Activated CD8-positive, alpha-beta memory T cell treated with anti-CD3 and anti-CD28 coated beads, Interleukin-2, amount 50 U/mL, for 1 hour (primary cell): ENCODE results near the gene TRMT112.
"Not testable (repeated sequence)": the region's sequence is repeated elsewhere in the genome, so short reads cannot be mapped to it uniquely, and the experiment has no call there.

Experiments used
- DNase-seq: peaks from one replicate; pipeline ENCODE4 v3.0.0-alpha.2; 2020; ENCODE audit errors: extremely low read depth

Gene TRMT112

GRCh38 chr11:64331569-64332371 is 14.4 kb upstream of the TRMT112 start:
- DNase-seq, result peak; percentile 52

GRCh38 chr11:64330888-64331287 is 13.5 kb upstream of the TRMT112 start:
- no peak for DNase-seq

- no peak for DNase-seq
These were observed 10.6 kb upstream of the TRMT112 start for GRCh38 chr11:64327993-64328392.

GRCh38 chr11:64327375-64327774 is 10.0 kb upstream of the TRMT112 start:
- DNase-seq, result no peak

- no peak for DNase-seq
These were observed 7.5 kb upstream of the TRMT112 start for GRCh38 chr11:64324692-64325469.

- not testable (repeated sequence) for DNase-seq
These were observed 6.6 kb upstream of the TRMT112 start for GRCh38 chr11:64323984-64324383.

- DNase-seq, result no peak
These were observed 6.0 kb upstream of the TRMT112 start for GRCh38 chr11:64323373-64323772.

- DNase-seq, result no peak
These were observed 5.5 kb upstream of the TRMT112 start for GRCh38 chr11:64322925-64323260.

GRCh38 chr11:64321533-64321932 is 4.2 kb upstream of the TRMT112 start:
- DNase-seq, result no peak

- DNase-seq, result no peak
These were observed 3.7 kb upstream of the TRMT112 start for GRCh38 chr11:64321026-64321425.

- DNase-seq, result no peak
These were observed 3.2 kb upstream of the TRMT112 start for GRCh38 chr11:64320556-64320955.

GRCh38 chr11:64318766-64319761 is 1.7 kb upstream of the TRMT112 start:
- no peak for DNase-seq

- peak; percentile 86 for DNase-seq
These were observed 804 bp upstream of the TRMT112 start, which contains the start of gene PRDX5 for GRCh38 chr11:64317961-64318765. Gene PRDX5 (plus strand): TSS chr11:64318121. CDS start chr11:64318216, 95 bp downstream.

GRCh38 chr11:64316672-64317324 is 561 bp downstream of the TRMT112 start:
- no peak for DNase-seq

GRCh38 chr11:64315667-64316526 is 1.5 kb downstream of the TRMT112 start:
- not testable (repeated sequence) for DNase-seq

GRCh38 chr11:64314805-64315561 is 2.4 kb downstream of the TRMT112 start:
- DNase-seq, result no peak

GRCh38 chr11:64314146-64314804 is 3.1 kb downstream of the TRMT112 start:
- DNase-seq, result no peak

- DNase-seq, result no peak
These were observed 3.7 kb downstream of the TRMT112 start for GRCh38 chr11:64313491-64314145.
